HepG2 (cell line): ENCODE data around the gene ITCH. TPM values are rescaled to one million over a fixed set of nuclear protein-coding genes. Genes with fewer than 3 reads are reported as not detected.
A peak's percentile ranks its signal among the peaks of the same experiment; 100 is the strongest.

Source experiments
- ATAC-seq: fragments of 200-7000 bp; cut with Tn5 transposase; 3 replicates; pipeline ENCODE4 v1.9.1; 2020; ENCODE audit warnings: mild to moderate bottlenecking, moderate library complexity
- BruUV-seq: library from RNA; stranded (reverse); fragments of 400-500 nt; replicated peaks from 2 replicates; lab custom pipeline; 2021; lab: Mats Ljungman, UMichigan
- CTCF ChIA-PET: fragments of 300-600 bp; formaldehyde crosslinking; extraction: SDS; loops from one replicate; lab custom pipeline; 2021; ENCODE audit warnings: low total read pairs, inconsistent platforms, low intra/inter-chr PET ratio; lab: Yijun Ruan, JAX
- POLR2A ChIA-PET: fragments of 350-600 bp; sonication (Branson Sonifier 250); formaldehyde crosslinking; loops from one replicate; lab custom pipeline; 2020; ENCODE audit warnings: antibody characterized with exemption, inconsistent platforms; lab: Yijun Ruan, JAX
- DNase-seq: peaks from one replicate; pipeline ENCODE4 v3.0.0-alpha.2; 2015; ENCODE audit warnings: low spot score
- FAIRE-seq: peaks from 3 replicates; lab custom pipeline; 2011; peaks lifted over from hg19 to GRCh38; lab: Jason Lieb, UNC
- H2AFZ ChIP-seq: one replicate; pipeline ENCODE4 v1.6.1; 2011; ENCODE audit warnings: low read length, inconsistent platforms
- H3K27ac ChIP-seq: fragments of 300-600 bp; 3 replicates; pipeline ENCODE4 v1.8.0; 2011; ENCODE audit warnings: mixed run types, mild to moderate bottlenecking, mixed read lengths, low read length, inconsistent platforms; ENCODE audit not compliant: insufficient read depth; ENCODE audit errors: extremely low read length
- H3K27me3 ChIP-seq, 2 experiments: fragments of 200-600 bp in 1 of 2; 2 replicates in 1 of 2; 3 replicates in 1 of 2; pipeline versions ENCODE4 v1.6.0 to v1.8.0; 2011; ENCODE audit warnings: low read length in 2 of 2, mild to moderate bottlenecking in 2 of 2, moderate library complexity in 2 of 2, inconsistent platforms in 1 of 2; ENCODE audit not compliant: insufficient read depth in 2 of 2, control insufficient read depth in 1 of 2
- H3K36me3 ChIP-seq, 2 experiments: fragments of 200-600 bp in 1 of 2; replicated peaks in 1 of 2; 2 replicates in 1 of 2; 3 replicates in 1 of 2; pipeline versions ENCODE4 v1.5.1 to v1.8.0; 2011; ENCODE audit warnings: low read length in 2 of 2, inconsistent platforms in 1 of 2; ENCODE audit not compliant: insufficient read depth in 2 of 2, control insufficient read depth in 1 of 2
- H3K4me1 ChIP-seq: 2 replicates; pipeline ENCODE4 v1.5.1; 2012; ENCODE audit warnings: low read length, inconsistent platforms; ENCODE audit not compliant: insufficient read depth
- H3K4me2 ChIP-seq: 2 replicates; pipeline ENCODE4 v1.6.0; 2011; ENCODE audit warnings: low read depth, low read length, inconsistent platforms
- H3K4me3 ChIP-seq, 3 experiments: fragments of 200-600 bp in 1 of 3; sonication (generic), shearing (Covaris generic) in 1 of 3; replicated peaks in 1 of 3; 2 replicates each; pipeline ENCODE4 v1.5.1; 2011 to 2016; ENCODE audit warnings: low read length in 3 of 3, inconsistent platforms in 2 of 3, low read depth in 2 of 3, mild to moderate bottlenecking in 2 of 3, control low read depth in 1 of 3, mixed read lengths in 1 of 3; ENCODE audit not compliant: insufficient read depth in 1 of 3
- H3K79me2 ChIP-seq: one replicate; pipeline ENCODE4 v1.6.1; 2011; ENCODE audit warnings: low read length, inconsistent platforms; ENCODE audit not compliant: insufficient read depth
- H3K9ac ChIP-seq: 2 replicates; pipeline ENCODE4 v1.6.0; 2011; ENCODE audit warnings: mild to moderate bottlenecking, low read depth, low read length, inconsistent platforms; ENCODE audit not compliant: insufficient read depth
- H3K9me3 ChIP-seq: 2 replicates; pipeline ENCODE4 v1.5.1; 2012; ENCODE audit warnings: mild to moderate bottlenecking, low read length
- H4K20me1 ChIP-seq: 2 replicates; pipeline ENCODE4 v1.6.0; 2011; ENCODE audit warnings: inconsistent platforms, mild to moderate bottlenecking, low read length, moderate library complexity; ENCODE audit not compliant: insufficient read depth
- ATF1 ChIP-seq: IDR thresholded peaks from 2 replicates; pipeline ENCODE4 v1.6.1; 2016; ENCODE audit warnings: mild to moderate bottlenecking, control low read depth
- ATF4 ChIP-seq, 2 experiments: fragments of 450-650 bp in 1 of 2; sonication (generic) in 1 of 2; formaldehyde crosslinking; IDR thresholded peaks; 2 replicates each; pipeline versions ENCODE4 v1.5.0 to v1.8.0; 2020 to 2022; ENCODE audit warnings: mild to moderate bottlenecking in 1 of 2, missing genetic modification reagents in 1 of 2
- CBFB ChIP-seq: sonication (generic); formaldehyde crosslinking; IDR thresholded peaks from 2 replicates; pipeline ENCODE4 v1.4.0; 2020; ENCODE audit warnings: missing genetic modification reagents
- DPF2 ChIP-seq: sonication (generic); formaldehyde crosslinking; IDR thresholded peaks from 2 replicates; pipeline ENCODE4 v1.4.0; 2020; ENCODE audit warnings: mild to moderate bottlenecking, low read depth, missing genetic modification reagents, borderline replicate concordance
- HBP1 ChIP-seq: IDR thresholded peaks from 2 replicates; pipeline ENCODE4 v1.6.1; 2016; ENCODE audit warnings: low read depth, control low read depth
- HDAC6 ChIP-seq: fragments of 200-600 bp; sonication (generic); IDR thresholded peaks from 2 replicates; pipeline ENCODE4 v1.7.0; 2017; ENCODE audit warnings: mild to moderate bottlenecking, antibody characterized with exemption, low read length, low read depth
- HNRNPUL1 ChIP-seq: fragments of 200-400 bp; formaldehyde crosslinking; IDR thresholded peaks from 2 replicates; pipeline ENCODE4 v1.6.1; 2017; ENCODE audit warnings: low read depth, mild to moderate bottlenecking, low read length, moderate library complexity
- MTA3 ChIP-seq: sonication (generic); formaldehyde crosslinking; IDR thresholded peaks from 2 replicates; pipeline ENCODE4 v1.4.0; 2020; ENCODE audit warnings: missing genetic modification reagents
- NFE2L1 ChIP-seq: sonication (generic); formaldehyde crosslinking; IDR thresholded peaks from 2 replicates; pipeline ENCODE4 v1.4.0; 2020; ENCODE audit warnings: missing genetic modification reagents, mild to moderate bottlenecking, borderline replicate concordance
- REPIN1 ChIP-seq: sonication (generic); formaldehyde crosslinking; IDR thresholded peaks from 2 replicates; pipeline ENCODE4 v1.8.0; 2022; ENCODE audit warnings: missing genetic modification reagents, low read depth, mild to moderate bottlenecking, borderline replicate concordance
- SP1 ChIP-seq, 2 experiments: fragments of 450-650 bp in 1 of 2; sonication (generic) in 1 of 2; formaldehyde crosslinking in 1 of 2; IDR thresholded peaks; 2 replicates each; pipeline versions ENCODE4 v1.4.0 to v1.6.1; 2016 to 2020; ENCODE audit warnings: missing genetic modification reagents in 1 of 2
- XBP1 ChIP-seq: sonication (generic); formaldehyde crosslinking; IDR thresholded peaks from 2 replicates; pipeline ENCODE4 v1.5.0; 2020; ENCODE audit warnings: missing genetic modification reagents
- ZNF256 ChIP-seq: sonication (generic); formaldehyde crosslinking; conservative IDR thresholded peaks from 2 replicates; pipeline ENCODE4 v1.4.0; 2020; ENCODE audit warnings: missing genetic modification reagents
- ZNF264 ChIP-seq: sonication (generic); formaldehyde crosslinking; IDR thresholded peaks from 2 replicates; pipeline ENCODE4 v1.4.0; 2020; ENCODE audit warnings: missing genetic modification reagents
- ZNF558 ChIP-seq: sonication (generic); formaldehyde crosslinking; IDR thresholded peaks from 2 replicates; pipeline ENCODE4 v1.9.0; 2022; ENCODE audit warnings: mild to moderate bottlenecking, missing genetic modification reagents, borderline replicate concordance
- ZNF781 ChIP-seq: sonication (generic); formaldehyde crosslinking; IDR thresholded peaks from 2 replicates; pipeline ENCODE4 v1.5.1; 2020; ENCODE audit warnings: borderline replicate concordance, mild to moderate bottlenecking, missing genetic modification reagents; ENCODE audit errors: not compliant biosample characterization
- ZSCAN5A ChIP-seq: sonication (generic); formaldehyde crosslinking; IDR thresholded peaks from 2 replicates; pipeline ENCODE4 v1.8.0; 2022; ENCODE audit warnings: mild to moderate bottlenecking, missing genetic modification reagents, borderline replicate concordance
- WGBS: methylation state at CpG from one replicate; pipeline ENCODE4 v1.1.6; 2017; ENCODE audit warnings: low lambda C conversion rate; 5-methylcytosine and 5-hydroxymethylcytosine counted together
- in situ Hi-C: cut with HindIII; loops from 2 replicates; pipeline ENCODE4 v1.10.0; 2017; ENCODE audit warnings: low pct_unique_long_range_greater_than_20kb; ENCODE audit not compliant: extremely low pct_ligation_motif_present
- intact Hi-C: fragments of 100-400 bp; cut with micrococcal nuclease; formaldehyde crosslinking; loops from one replicate; pipeline ENCODE4 v1.10.0; 2022; ENCODE audit not compliant: unreplicated experiment
- polyA plus RNA-seq, 8 experiments: library from polyadenylated mRNA; depleted of rRNA in 3 of 8; stranded (reverse) in 7 of 8; unstranded in 1 of 8; fragments of >200 nt; fragmentation: Illumina TruSeq in 4 of 8; extraction: Trizol in 4 of 8; gene quantifications; 2 replicates each; pipeline versions ENCODE4 v1.2.1 to v1.2.3, GENCODE V29; 2011 to 2016; ENCODE audit warnings: low read depth in 4 of 8, missing spikeins in 1 of 8, mixed read lengths in 1 of 8; ENCODE audit not compliant: insufficient read depth in 1 of 8
- total RNA-seq, 5 experiments: library from RNA; depleted of rRNA; stranded (reverse); fragments of >200 nt; fragmentation: Illumina TruSeq; extraction: Trizol; gene quantifications; 2 replicates each; pipeline ENCODE4 v1.2.3, GENCODE V29; 2016; ENCODE audit warnings: low read depth in 1 of 5

Gene ITCH
- total and polyA plus RNA-seq, 2 of the 13 experiments (the other 11 are each of a cell fraction or from before 2014, with no cell fraction given): 20.5 to 112 TPM

GRCh38 chr20:34403908-34404307 is 40.8 kb downstream of the ITCH start:
- ATAC-seq (no peak), FAIRE-seq (no peak), DNase-seq (no peak)
- Histone ChIP-seq H3K9me3 (no peaks in the 10 kb centered on the region), H4K20me1 (peaks cover 37% of the 10 kb centered on the region), H3K27ac (peak overlapping the region; percentile 54), H3K36me3 (peaks cover 9 to 22% of the 10 kb centered on the region in 2 experiments; a peak in 4 of 5 replicates), H3K79me2 (peaks cover 76% of the 10 kb centered on the region), H3K27me3 (no peaks in the 10 kb centered on the region), H3K4me1 (peaks cover 95% of the 10 kb centered on the region), H2AFZ (no peak overlapping the region), H3K4me2 (no peak overlapping the region), H3K9ac (no peak overlapping the region), H3K4me3 (no peak overlapping the region)
- in situ Hi-C loops: no loop called here
- no TSS peak for BruUV-seq
- TF ChIP-seq ZNF264 (CRISPR knock-in tag): no peak
- no peak for TF ChIP-seq ATF4 (CRISPR knock-in tag; IDR thresholded peaks at IDR 0.05)
- no peak for TF ChIP-seq SP1 (IDR thresholded peaks at IDR 0.05)
- no peak for TF ChIP-seq SP1 (CRISPR knock-in tag; IDR thresholded peaks at IDR 0.05)
- no peak for TF ChIP-seq HNRNPUL1
- TF ChIP-seq ATF1 (CRISPR knock-in tag): no peak
- no peak for TF ChIP-seq HDAC6
- no peak for TF ChIP-seq HBP1 (CRISPR knock-in tag)
- no peak for TF ChIP-seq DPF2 (CRISPR knock-in tag)
- TF ChIP-seq ZNF781: no peak
- TF ChIP-seq NFE2L1 (CRISPR knock-in tag): no peak
- TF ChIP-seq ZSCAN5A (CRISPR knock-in tag): no peak
- TF ChIP-seq ZNF256 (CRISPR knock-in tag): no peak
- TF ChIP-seq ZNF558 (CRISPR knock-in tag): no peak
- no peak for TF ChIP-seq CBFB
- no peak for TF ChIP-seq MTA3
- no peak for TF ChIP-seq REPIN1
- TF ChIP-seq XBP1 (CRISPR knock-in tag): no peak
- CTCF ChIA-PET: interaction anchor here (2.4 kb wide), 1 partner anchor 91 kb away, joined by 9 read pairs; no protein-coding TSS in a partner anchor
- WGBS: 95% methylated on average over 1 of the region's 1 CpG
- intact Hi-C loops: loop anchor here (1.0 kb wide), 1 partner anchor 92 kb away; no protein-coding TSS in a partner anchor
- POLR2A ChIA-PET: interaction anchor here (1.6 to 6.0 kb wide), 3 partner anchors 41 to 93 kb away, joined by 5 to 29 read pairs (median 10); partner anchors contain the start of gene ITCH
